Measurements from ENCODE around the gene GBGT1.
"Not testable (repeated sequence)": the region's sequence is repeated elsewhere in the genome, so short reads cannot be mapped to it uniquely, and the experiment has no call there.

Gene GBGT1

GRCh38 chr9:133194597-133194996, 30.9 kb upstream of the GBGT1 start:
- DNase-seq, result no peak

- no peak for DNase-seq
Observed at GRCh38 chr9:133191989-133192388, 28.3 kb upstream of the GBGT1 start.

GRCh38 chr9:133189826-133190225, 26.1 kb upstream of the GBGT1 start:
- no peak for DNase-seq

GRCh38 chr9:133188843-133189180, 25.1 kb upstream of the GBGT1 start:
- no peak for DNase-seq

GRCh38 chr9:133188006-133188842, 24.5 kb upstream of the GBGT1 start:
- DNase-seq, result peak; percentile 32

- DNase-seq, result no peak
Observed at GRCh38 chr9:133187561-133188005, 23.9 kb upstream of the GBGT1 start.

GRCh38 chr9:133186736-133187135, 23.0 kb upstream of the GBGT1 start:
- no peak for DNase-seq

GRCh38 chr9:133184971-133185370, 21.3 kb upstream of the GBGT1 start:
- peak; percentile 44 for DNase-seq

GRCh38 chr9:133182151-133182550, 18.4 kb upstream of the GBGT1 start:
- no peak for DNase-seq

- no peak for DNase-seq
Observed at GRCh38 chr9:133181561-133181960, 17.8 kb upstream of the GBGT1 start.

- DNase-seq, result no peak
Observed at GRCh38 chr9:133180953-133181352, 17.2 kb upstream of the GBGT1 start.

- no peak for DNase-seq
Observed at GRCh38 chr9:133173056-133173455, 9.3 kb upstream of the GBGT1 start.

- no peak for DNase-seq
Observed at GRCh38 chr9:133171161-133171961, 7.6 kb upstream of the GBGT1 start.

GRCh38 chr9:133170716-133171115, 7.0 kb upstream of the GBGT1 start:
- no peak for DNase-seq

- not testable (repeated sequence) for DNase-seq
Observed at GRCh38 chr9:133169687-133170086, 6.0 kb upstream of the GBGT1 start.

GRCh38 chr9:133169102-133169501, 5.4 kb upstream of the GBGT1 start:
- no peak for DNase-seq

- no peak for DNase-seq
Observed at GRCh38 chr9:133168432-133168831, 4.7 kb upstream of the GBGT1 start.

GRCh38 chr9:133167769-133168168, 4.1 kb upstream of the GBGT1 start:
- no peak for DNase-seq

- DNase-seq, result no peak
Observed at GRCh38 chr9:133167096-133167730, 3.5 kb upstream of the GBGT1 start.

- DNase-seq, result no peak
Observed at GRCh38 chr9:133166392-133166791, 2.7 kb upstream of the GBGT1 start.

GRCh38 chr9:133165452-133165730, 1.7 kb upstream of the GBGT1 start:
- DNase-seq, result no peak

- no peak for DNase-seq
Observed at GRCh38 chr9:133164191-133164590, 477 bp upstream of the GBGT1 start.

- DNase-seq, result no peak
Observed at GRCh38 chr9:133162861-133163503, 732 bp downstream of the GBGT1 start.
